HG02840 (cell line): ENCODE measurements around the gene LOXHD1.

Experiments used
- ATAC-seq: cut with Tn5 transposase; IDR thresholded peaks from one replicate; pipeline ENCODE4 v1.9.1; 2021; ENCODE audit warnings: mild to moderate bottlenecking, moderate library complexity, moderate number of reproducible peaks; ENCODE audit not compliant: unreplicated experiment, low FRiP score

LOXHD1 gene

DNA sequence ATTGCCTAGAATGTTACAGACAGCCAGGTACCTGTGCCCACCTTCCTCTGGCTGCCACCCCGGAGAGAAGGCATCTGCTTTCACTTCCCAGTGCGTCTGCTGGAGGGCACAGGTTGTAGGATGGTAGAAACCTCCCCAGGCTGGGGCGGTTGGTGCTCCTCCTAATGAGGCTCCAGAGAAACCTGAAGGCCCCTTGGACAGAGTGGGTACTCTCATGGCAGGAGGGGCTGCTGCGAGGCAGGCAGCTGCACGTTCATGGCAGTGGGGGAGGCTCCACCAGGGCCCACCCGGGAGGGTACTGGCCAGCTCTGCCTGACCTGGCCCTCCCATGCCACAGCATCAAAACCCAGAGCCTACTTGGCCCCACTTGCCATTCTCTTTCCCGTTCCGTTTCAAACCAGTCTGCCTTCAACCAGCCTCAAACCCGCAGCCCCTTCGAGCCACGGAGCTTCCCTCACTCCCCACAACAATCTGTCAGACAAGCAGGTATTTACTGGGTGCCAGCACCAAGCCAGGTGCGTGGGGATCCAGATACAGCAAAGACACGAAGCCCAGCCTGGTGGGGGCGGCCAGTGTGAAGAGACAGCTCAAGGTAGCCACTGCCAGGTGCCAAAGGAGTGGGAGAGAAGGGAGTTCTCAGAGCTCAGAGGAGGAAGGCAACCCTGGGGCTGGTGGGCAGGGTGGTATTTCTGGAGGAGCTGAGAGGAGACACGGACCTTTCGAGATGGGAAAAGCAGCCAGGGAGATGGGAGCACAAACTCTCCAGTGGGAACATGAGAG, 229.6 kb downstream of the LOXHD1 start:
- no peak for ATAC-seq
